Inflammatory macrophage (primary cell): ENCODE data around the gene TMEM238L.

Experiments
- DNase-seq, 2 donors: peaks; one replicate each; pipeline ENCODE4 v3.0.0-alpha.2; 2020 to 2022

The TMEM238L gene

DNA sequence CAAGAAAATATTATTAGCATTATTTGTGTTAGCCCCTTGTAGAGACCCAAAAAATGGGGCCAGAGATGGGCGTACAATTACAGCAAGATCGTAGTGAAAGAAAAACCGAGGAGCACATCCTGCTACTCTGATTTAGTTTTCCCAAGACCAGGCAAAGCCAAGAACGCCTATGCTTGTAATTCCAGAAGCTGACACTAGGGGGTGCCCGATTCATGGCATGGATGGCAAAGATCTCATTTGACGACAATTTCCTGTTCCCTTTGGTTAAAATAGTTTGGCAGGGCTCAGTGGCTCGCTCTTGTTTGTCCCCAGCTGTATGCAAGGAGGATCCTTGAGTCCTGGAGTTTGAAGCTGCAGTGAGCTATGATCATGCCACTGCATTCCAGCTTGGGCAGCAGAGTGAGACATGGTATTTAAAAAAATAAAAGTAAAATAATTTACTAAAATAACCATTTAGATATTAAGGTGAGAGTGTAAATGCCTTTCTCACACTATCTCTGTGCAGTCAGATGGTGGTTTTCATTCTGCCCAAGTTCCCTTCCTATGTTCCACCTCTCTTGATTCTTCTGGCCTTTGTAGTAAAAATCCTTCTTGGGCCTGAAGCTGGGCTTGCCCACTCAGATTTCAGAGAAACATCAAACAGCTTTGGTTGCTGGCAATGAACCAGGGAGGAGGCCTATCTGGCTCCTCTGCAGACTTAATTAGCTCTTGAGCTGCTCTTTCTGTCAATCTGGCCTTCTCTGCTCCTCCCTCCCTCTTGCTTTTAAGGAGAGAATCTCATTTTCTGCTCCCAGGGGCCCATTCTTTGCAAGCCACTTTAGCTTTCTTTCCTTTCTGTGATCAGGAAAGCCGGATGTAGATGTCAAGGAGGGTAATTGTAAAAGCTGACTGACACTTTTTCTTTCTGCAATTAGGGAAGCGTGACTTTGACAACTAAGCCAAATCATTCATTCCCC, 31.2 kb downstream of the TMEM238L start:
- peak; percentile 82 to 83 for DNase-seq

GRCh38 chr17:10771148-10771547, 32.8 kb downstream of the TMEM238L start:
- DNase-seq, result no peak

DNA sequence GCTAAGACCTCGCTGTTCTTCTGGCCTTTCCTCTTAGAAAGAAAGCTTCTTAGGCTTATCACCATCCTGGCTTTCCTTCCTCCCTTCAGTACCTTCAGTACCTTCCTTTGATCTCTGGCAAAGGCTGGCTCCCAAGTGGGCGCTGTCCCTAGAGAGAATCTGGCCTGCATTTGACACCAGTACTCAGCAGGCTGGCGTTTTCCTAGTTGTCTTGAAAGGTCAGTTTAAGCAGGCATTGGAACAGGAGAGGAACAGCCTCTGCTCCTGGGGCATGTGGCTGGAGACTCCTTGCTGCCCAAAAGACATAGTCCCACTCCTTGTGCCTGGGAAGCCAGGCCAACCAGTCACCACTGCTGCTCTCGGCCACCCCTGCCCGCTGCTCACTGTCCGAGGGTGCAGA, 34.1 kb downstream of the TMEM238L start:
- no peak for DNase-seq

- DNase-seq, result no peak
These were observed 35.1 kb downstream of the TMEM238L start for GRCh38 chr17:10768750-10769251.

GRCh38 chr17:10767232-10767631, 36.7 kb downstream of the TMEM238L start:
- no peak for DNase-seq

GRCh38 chr17:10762037-10762436, 41.9 kb downstream of the TMEM238L start:
- DNase-seq, result no peak

- no peak for DNase-seq
These were observed 42.6 kb downstream of the TMEM238L start for GRCh38 chr17:10761281-10761680.

DNA sequence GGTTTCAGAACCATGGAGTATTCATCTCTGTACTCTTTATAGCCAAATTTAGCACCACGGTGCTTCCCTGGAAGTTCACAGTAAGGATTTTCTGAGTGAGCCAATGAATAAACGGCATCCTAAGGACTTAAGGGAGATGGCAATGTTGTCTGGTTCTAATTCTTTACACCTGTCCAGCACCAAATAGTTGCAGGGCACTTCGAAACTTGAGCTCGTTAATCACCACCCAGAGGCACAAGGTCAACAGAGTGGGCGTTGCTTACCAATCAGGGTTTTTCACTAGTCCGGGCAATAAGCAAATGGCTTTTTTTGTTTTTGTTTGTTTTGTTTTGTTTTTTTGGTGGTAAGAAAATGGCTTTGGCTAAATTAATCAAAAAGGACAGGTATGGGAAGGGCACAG, 45.8 kb downstream of the TMEM238L start:
- DNase-seq, result no peak

DNA sequence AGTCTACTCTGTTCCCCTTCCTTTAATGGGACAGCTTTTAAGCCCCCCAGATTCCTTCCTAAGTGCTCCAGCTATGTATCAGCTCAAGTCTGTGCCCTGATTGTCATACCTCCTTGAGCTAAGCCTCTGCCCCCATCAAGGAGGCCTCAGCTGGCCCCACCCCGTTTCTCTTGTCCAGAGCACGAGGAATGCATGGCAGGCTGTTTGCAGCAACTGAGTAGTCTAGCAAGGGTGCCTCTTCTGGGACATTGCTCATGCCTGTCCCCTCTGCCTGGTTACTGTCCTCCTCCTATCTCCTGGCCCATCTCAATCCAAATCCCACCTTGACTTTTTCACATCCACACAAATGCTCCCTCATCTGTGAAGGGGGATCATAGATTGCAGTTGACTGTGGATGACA, 46.3 kb downstream of the TMEM238L start:
- DNase-seq, result no peak

DNA sequence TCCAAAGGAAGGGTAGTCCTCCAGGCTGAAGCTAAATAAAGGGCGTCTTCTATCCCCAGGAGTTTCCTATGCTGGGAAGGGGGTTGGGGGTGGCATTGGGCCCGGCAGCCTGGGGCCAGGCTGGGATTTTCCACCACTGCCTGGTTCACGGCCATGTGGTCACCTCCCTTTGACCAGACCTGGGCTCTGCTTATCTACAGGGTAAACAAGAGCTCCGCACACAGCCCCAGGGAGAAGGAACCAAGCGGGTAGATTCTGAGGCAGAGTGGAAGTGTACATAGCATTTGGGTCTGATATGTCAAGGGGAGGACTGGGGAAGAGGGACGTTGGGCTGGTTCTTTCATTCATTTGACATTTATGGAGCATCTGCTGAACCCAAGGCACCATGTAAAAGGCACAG, 46.8 kb downstream of the TMEM238L start:
- no peak for DNase-seq

- DNase-seq, result no peak
These were observed 47.3 kb downstream of the TMEM238L start for GRCh38 chr17:10756619-10757018.

GRCh38 chr17:10756185-10756584, 47.7 kb downstream of the TMEM238L start:
- no peak for DNase-seq

DNA sequence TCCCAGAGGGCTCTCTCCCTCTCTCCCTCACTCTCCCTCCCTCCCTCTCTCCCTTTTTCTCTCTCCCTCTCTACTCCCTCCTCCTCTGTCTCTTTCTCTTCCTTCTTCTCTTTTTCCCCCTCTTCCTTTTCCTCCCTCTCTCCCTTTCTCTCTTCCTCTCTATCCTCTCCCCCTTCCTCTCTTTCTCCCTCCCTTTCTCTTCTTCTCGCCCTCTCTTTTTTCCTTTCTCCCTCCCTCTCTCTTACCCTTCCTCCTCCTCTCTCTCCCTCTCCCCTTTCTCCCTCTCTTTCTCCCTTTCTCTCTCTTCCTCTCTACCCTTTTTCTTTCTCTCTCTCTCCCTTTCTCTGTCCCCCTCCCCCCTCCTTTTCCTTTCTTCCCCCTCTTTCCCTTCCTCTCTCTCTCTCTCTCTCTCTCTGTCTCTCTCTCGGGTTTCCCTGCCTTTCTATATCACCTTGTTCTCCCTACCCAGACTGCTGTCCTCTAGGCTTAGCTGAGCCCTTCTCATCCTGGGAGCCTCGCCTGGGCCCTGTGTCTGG, 48.2 kb downstream of the TMEM238L start:
- no peak for DNase-seq

- DNase-seq, result no peak
These were observed 48.9 kb downstream of the TMEM238L start for GRCh38 chr17:10754861-10755591.

DNA sequence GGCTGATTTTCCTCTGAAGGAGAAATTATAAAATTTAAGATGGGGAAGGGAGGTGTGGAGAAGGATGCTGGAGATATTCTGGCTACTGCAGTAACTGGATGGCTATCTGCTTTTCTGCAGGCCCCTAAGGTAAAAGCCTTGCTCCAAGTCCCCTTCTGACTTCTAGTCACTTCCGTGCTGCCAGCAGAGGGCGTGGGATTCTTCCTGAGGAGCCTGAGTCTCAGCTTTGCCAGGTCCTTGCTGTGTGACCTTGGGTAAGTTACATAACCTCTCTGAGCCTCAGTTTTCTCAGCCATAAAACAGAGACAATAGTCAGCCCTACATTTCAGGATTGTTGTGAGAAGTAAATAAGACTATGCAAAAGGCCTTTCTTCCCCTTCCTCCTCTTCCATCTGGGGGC, 49.8 kb downstream of the TMEM238L start:
- peak; percentile 21 to 31 for DNase-seq

DNA sequence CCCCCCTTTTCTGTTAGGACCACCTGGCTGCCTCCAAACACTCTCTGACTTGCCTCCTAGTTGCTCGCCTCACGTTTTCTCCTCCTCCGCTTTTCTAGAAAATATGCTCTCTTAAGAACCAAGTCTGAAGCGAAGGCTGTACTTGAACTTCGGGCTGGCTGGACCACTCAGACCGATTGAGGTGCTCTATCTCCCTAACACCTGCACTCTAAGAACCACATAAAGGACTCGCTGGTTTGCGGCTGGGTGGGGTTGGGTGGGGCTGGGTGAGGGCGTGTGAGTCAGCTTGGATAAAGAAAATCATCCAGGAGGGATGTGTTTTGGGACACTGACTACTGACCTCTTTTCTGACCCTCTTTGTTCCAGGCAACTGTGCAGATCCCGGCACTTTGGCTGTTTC, 51.2 kb downstream of the TMEM238L start:
- no peak for DNase-seq

DNA sequence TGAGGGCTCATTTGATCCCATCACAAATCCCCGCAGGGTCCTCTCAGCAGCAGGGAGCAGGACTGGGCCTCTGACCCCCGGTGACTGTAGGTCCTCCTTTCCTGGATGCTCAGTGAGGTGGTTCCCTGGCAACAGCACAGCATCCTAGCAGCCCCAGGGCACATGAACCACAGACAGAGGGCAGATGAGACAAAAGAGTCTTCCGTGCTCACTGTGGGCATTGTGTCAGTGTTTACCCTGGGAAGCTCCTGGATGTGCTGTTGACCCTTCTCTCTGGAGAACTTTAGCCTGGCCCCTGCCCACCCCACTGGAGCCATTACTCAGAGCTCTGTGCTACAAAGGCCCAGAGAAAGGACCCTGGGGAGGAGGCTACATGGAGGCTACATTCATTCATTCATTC, 52.3 kb downstream of the TMEM238L start:
- DNase-seq, result no peak

- no peak for DNase-seq
These were observed 53.7 kb downstream of the TMEM238L start for GRCh38 chr17:10750210-10750609.

GRCh38 chr17:10748531-10749181, 55.2 kb downstream of the TMEM238L start:
- no peak for DNase-seq

- DNase-seq, result no peak
These were observed 58.7 kb downstream of the TMEM238L start for GRCh38 chr17:10745231-10745630.
